IgD-negative memory B cell (primary cell): ENCODE data around the gene HPSE2. TPM values are rescaled to one million over a fixed set of nuclear protein-coding genes. Genes with fewer than 3 reads are reported as not detected.
A peak's percentile ranks its signal among the peaks of the same experiment; 100 is the strongest.

Experiments used
- H3K27ac Mint-ChIP-seq, 3 donors: one replicate each; pipeline ENCODE4 v1.8.0; 2020 to 2022; ENCODE audit warnings: mild to moderate bottlenecking in 3 of 3, mixed read lengths in 3 of 3, moderate library complexity in 1 of 3
- H3K27me3 Mint-ChIP-seq: one replicate; pipeline ENCODE4 v1.8.0; 2021; ENCODE audit warnings: mixed read lengths
- H3K36me3 Mint-ChIP-seq: one replicate; pipeline ENCODE4 v1.8.0; 2020; ENCODE audit warnings: mild to moderate bottlenecking, mixed read lengths
- H3K4me1 Mint-ChIP-seq, 3 donors: one replicate each; pipeline ENCODE4 v1.8.0; 2020 to 2022; ENCODE audit warnings: mixed read lengths in 3 of 3, mild to moderate bottlenecking in 1 of 3
- H3K4me3 Mint-ChIP-seq, 4 donors: one replicate each; pipeline ENCODE4 v1.8.0; 2020 to 2022; ENCODE audit warnings: mild to moderate bottlenecking in 4 of 4, mixed read lengths in 4 of 4, moderate library complexity in 3 of 4
- H3K9me3 Mint-ChIP-seq, 3 donors: one replicate each; pipeline ENCODE4 v1.8.0; 2020 to 2021; ENCODE audit warnings: mixed read lengths in 3 of 3, mild to moderate bottlenecking in 1 of 3
- polyA plus RNA-seq: library from polyadenylated mRNA; unstranded; fragments of 300-500 nt; fragmentation: Illumina TruSeq; gene quantifications from one replicate; pipeline ENCODE4 v1.2.3, GENCODE V29; 2021

The HPSE2 gene
- polyA plus RNA-seq, 1 donor from 2014 or later: not detected

GRCh38 chr10:98901441-98902110, 334.1 kb downstream of the HPSE2 start:
- peaks cover 0 to 3% (median 0%) of the 10 kb centered on the region in 3 donors for H3K9me3 Mint-ChIP-seq
- peaks cover 2% of the 10 kb centered on the region for H3K27me3 Mint-ChIP-seq
- no peak overlapping the region for H3K27ac Mint-ChIP-seq
- no peak overlapping the region for H3K4me3 Mint-ChIP-seq
- H3K4me1 Mint-ChIP-seq: no peaks in the 10 kb centered on the region
- no peaks in the 10 kb centered on the region for H3K36me3 Mint-ChIP-seq

DNA sequence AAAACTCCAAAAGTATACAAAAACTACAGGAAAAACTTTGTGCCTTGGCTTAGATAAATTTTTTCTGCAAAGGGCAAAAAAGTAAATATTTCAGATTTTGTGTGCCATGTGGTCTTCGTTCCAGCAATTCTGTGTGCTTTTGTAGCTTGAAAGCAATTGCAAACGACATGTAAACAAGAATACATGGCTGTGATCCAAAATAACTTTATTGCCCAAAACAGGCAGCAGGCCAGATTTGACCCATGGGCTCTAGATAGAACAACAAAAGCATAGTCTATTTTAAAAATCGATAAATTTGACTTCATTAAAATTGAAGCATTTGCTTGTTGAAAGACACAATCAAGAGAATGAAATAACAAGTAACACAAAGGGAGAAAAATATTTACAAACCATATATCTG, 336.6 kb downstream of the HPSE2 start:
- H3K27me3 Mint-ChIP-seq: peaks cover 2% of the 10 kb centered on the region
- no peaks in the 10 kb centered on the region for H3K4me1 Mint-ChIP-seq
- no peak overlapping the region for H3K27ac Mint-ChIP-seq
- H3K9me3 Mint-ChIP-seq: peaks cover 0 to 4% (median 2%) of the 10 kb centered on the region in 3 donors
- H3K4me3 Mint-ChIP-seq: no peak overlapping the region
- H3K36me3 Mint-ChIP-seq: no peaks in the 10 kb centered on the region

DNA sequence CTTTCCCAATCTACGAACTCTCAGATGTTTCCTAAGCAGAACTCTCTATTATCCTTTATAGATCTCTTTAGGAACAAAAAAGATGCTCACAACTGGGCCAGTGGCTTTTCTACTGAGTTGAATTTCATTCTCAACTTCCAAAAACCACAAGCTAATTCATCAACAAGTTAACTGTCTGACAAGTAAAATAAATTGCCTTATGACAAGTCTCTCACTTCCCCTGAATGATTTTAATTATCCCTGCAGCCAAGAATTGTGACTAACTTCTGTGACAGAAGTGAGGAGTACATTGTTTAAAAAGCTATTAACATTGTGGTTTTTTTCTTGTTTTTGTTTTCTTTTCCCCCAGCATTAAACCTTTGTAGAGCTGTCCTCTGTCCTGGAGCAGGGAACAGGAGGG, 343.1 kb downstream of the HPSE2 start:
- no peak overlapping the region for H3K4me3 Mint-ChIP-seq
- H3K27me3 Mint-ChIP-seq: peaks cover 9% of the 10 kb centered on the region
- H3K4me1 Mint-ChIP-seq: no peaks in the 10 kb centered on the region
- peaks cover 0 to 4% (median 2%) of the 10 kb centered on the region in 3 donors for H3K9me3 Mint-ChIP-seq
- H3K36me3 Mint-ChIP-seq: peaks cover 2% of the 10 kb centered on the region
- H3K27ac Mint-ChIP-seq: no peak overlapping the region

DNA sequence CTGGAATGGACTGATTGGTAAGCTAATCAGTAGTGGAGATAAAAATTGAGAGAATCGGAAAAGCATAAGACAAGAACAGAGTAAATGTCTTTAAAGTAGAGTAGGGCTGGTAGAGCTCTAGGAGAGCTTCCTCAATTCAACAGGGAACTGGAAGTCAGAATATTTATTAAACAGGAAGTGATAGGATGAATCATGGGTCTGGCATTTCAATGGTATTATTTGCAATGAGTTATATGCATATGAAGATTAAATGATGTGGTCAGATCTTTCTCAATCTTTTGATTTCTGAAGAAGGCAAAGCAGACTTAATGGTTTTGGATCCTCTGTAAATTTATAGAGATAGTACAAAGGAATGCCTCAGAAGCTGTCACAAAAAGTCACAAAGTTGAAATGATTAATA, 349.0 kb downstream of the HPSE2 start:
- H3K27me3 Mint-ChIP-seq: peaks cover 6% of the 10 kb centered on the region
- H3K4me1 Mint-ChIP-seq: no peaks in the 10 kb centered on the region
- H3K4me3 Mint-ChIP-seq: no peak overlapping the region
- H3K9me3 Mint-ChIP-seq: no peaks in the 10 kb centered on the region
- H3K36me3 Mint-ChIP-seq: no peaks in the 10 kb centered on the region
- H3K27ac Mint-ChIP-seq: no peak overlapping the region

- Mint-ChIP-seq H3K4me3 (no peak overlapping the region), H3K4me1 (no peaks in the 10 kb centered on the region), H3K27me3 (peaks cover 8% of the 10 kb centered on the region), H3K27ac (no peak overlapping the region), H3K9me3 (peaks cover 0 to 2% (median 0%) of the 10 kb centered on the region in 3 donors), H3K36me3 (no peaks in the 10 kb centered on the region)
Measured at GRCh38 chr10:98885378-98885777, 350.3 kb downstream of the HPSE2 start.

- H3K27me3 Mint-ChIP-seq: peaks cover 3% of the 10 kb centered on the region
- peak overlapping the region in 1 of 3 donors; percentile 28 for H3K27ac Mint-ChIP-seq
- no peaks in the 10 kb centered on the region for H3K36me3 Mint-ChIP-seq
- no peaks in the 10 kb centered on the region for H3K4me1 Mint-ChIP-seq
- H3K4me3 Mint-ChIP-seq: no peak overlapping the region
- peaks cover 0 to 2% (median 0%) of the 10 kb centered on the region in 3 donors for H3K9me3 Mint-ChIP-seq
Measured at GRCh38 chr10:98881789-98882188, 353.9 kb downstream of the HPSE2 start.

- no peaks in the 10 kb centered on the region for H3K36me3 Mint-ChIP-seq
- peaks cover 0 to 2% (median 0%) of the 10 kb centered on the region in 3 donors for H3K9me3 Mint-ChIP-seq
- H3K4me3 Mint-ChIP-seq: no peak overlapping the region
- H3K27me3 Mint-ChIP-seq: peaks cover 3% of the 10 kb centered on the region
- H3K27ac Mint-ChIP-seq: no peak overlapping the region
- H3K4me1 Mint-ChIP-seq: no peaks in the 10 kb centered on the region
Measured at GRCh38 chr10:98880971-98881370, 354.7 kb downstream of the HPSE2 start.

- Mint-ChIP-seq H3K4me1 (no peaks in the 10 kb centered on the region), H3K27me3 (peaks cover 5% of the 10 kb centered on the region), H3K9me3 (peaks cover 0 to 2% (median 0%) of the 10 kb centered on the region in 3 donors)
Measured at GRCh38 chr10:98878921-98879320, 356.7 kb downstream of the HPSE2 start.

DNA sequence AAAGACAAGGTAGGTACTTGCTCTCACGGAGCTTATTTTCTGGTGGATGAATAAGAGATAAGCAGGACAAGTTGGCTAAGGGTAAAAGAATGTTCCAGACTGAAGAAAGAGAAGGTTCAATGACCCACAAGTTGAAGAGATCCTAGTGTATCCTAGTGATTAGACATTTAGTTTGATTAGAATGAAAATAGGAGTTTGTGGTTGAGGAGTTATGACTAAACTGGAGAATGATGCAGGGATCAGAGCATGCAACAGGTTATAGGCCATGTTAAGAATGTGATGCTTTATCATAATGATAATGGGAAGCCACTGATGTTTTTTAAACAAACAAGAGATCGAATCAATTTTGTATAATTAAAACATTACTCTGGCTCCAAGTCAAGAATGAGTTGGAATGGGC, 357.2 kb downstream of the HPSE2 start:
- H3K27ac Mint-ChIP-seq: no peak overlapping the region
- H3K27me3 Mint-ChIP-seq: peaks cover 5% of the 10 kb centered on the region
- no peak overlapping the region for H3K4me3 Mint-ChIP-seq
- peaks cover 0 to 2% (median 0%) of the 10 kb centered on the region in 3 donors for H3K9me3 Mint-ChIP-seq
- H3K36me3 Mint-ChIP-seq: no peaks in the 10 kb centered on the region
- H3K4me1 Mint-ChIP-seq: no peaks in the 10 kb centered on the region

More at GRCh38 chr10:98878921-98879320, 356.7 kb downstream of the HPSE2 start:
- Mint-ChIP-seq H3K4me3 (no peak overlapping the region), H3K27ac (no peak overlapping the region), H3K36me3 (no peaks in the 10 kb centered on the region)

GRCh38 chr10:98861962-98862361, 373.7 kb downstream of the HPSE2 start:
- Mint-ChIP-seq H3K4me3 (no peak overlapping the region), H3K36me3 (no peaks in the 10 kb centered on the region), H3K9me3 (peaks cover 2 to 5% (median 4%) of the 10 kb centered on the region in 3 donors), H3K27ac (no peak overlapping the region), H3K4me1 (no peaks in the 10 kb centered on the region), H3K27me3 (no peaks in the 10 kb centered on the region)

GRCh38 chr10:98858525-98858924, 377.1 kb downstream of the HPSE2 start:
- Mint-ChIP-seq H3K4me1 (no peaks in the 10 kb centered on the region), H3K36me3 (no peaks in the 10 kb centered on the region), H3K9me3 (no peaks in the 10 kb centered on the region), H3K27me3 (no peaks in the 10 kb centered on the region), H3K27ac (no peak overlapping the region), H3K4me3 (no peak overlapping the region)

GRCh38 chr10:98855403-98856189, 380.1 kb downstream of the HPSE2 start:
- H3K4me3 Mint-ChIP-seq: no peak overlapping the region
- H3K36me3 Mint-ChIP-seq: no peaks in the 10 kb centered on the region
- no peaks in the 10 kb centered on the region for H3K4me1 Mint-ChIP-seq
- no peaks in the 10 kb centered on the region for H3K9me3 Mint-ChIP-seq
- H3K27ac Mint-ChIP-seq: no peak overlapping the region
- peaks cover 4% of the 10 kb centered on the region for H3K27me3 Mint-ChIP-seq

GRCh38 chr10:98852686-98853085, 383.0 kb downstream of the HPSE2 start:
- Mint-ChIP-seq H3K4me3 (no peak overlapping the region), H3K4me1 (no peaks in the 10 kb centered on the region), H3K27me3 (peaks cover 4% of the 10 kb centered on the region), H3K36me3 (no peaks in the 10 kb centered on the region), H3K9me3 (no peaks in the 10 kb centered on the region), H3K27ac (no peak overlapping the region)

- peaks cover 9% of the 10 kb centered on the region for H3K27me3 Mint-ChIP-seq
- no peaks in the 10 kb centered on the region for H3K4me1 Mint-ChIP-seq
- H3K4me3 Mint-ChIP-seq: no peak overlapping the region
- H3K27ac Mint-ChIP-seq: no peak overlapping the region
- H3K9me3 Mint-ChIP-seq: peaks cover 0 to 2% (median 0%) of the 10 kb centered on the region in 3 donors
- H3K36me3 Mint-ChIP-seq: no peaks in the 10 kb centered on the region
Measured at GRCh38 chr10:98848361-98848760, 387.3 kb downstream of the HPSE2 start.

- H3K9me3 Mint-ChIP-seq: peaks cover 0 to 2% (median 0%) of the 10 kb centered on the region in 3 donors
- no peaks in the 10 kb centered on the region for H3K4me1 Mint-ChIP-seq
- H3K27ac Mint-ChIP-seq: no peak overlapping the region
- H3K4me3 Mint-ChIP-seq: no peak overlapping the region
- H3K36me3 Mint-ChIP-seq: no peaks in the 10 kb centered on the region
- H3K27me3 Mint-ChIP-seq: peaks cover 8% of the 10 kb centered on the region
Measured at GRCh38 chr10:98846787-98847186, 388.9 kb downstream of the HPSE2 start.

DNA sequence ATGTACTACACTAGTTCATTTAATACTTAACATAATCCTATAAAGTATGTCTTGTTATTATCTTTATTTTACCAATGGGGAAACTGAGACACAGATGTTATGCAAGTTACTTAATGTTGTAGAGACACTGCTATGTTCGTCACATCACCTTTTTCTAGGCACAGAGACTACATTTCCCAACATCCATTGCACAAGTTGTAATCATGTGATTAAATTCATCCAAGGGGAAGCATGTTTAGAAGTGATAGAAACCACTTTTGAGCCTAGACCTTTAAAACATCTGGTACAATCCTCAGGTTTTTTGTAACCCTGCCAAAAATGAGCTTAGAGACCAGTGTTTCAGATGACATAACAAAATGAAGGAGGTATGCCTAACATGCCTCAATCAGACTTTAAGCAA, 402.1 kb downstream of the HPSE2 start:
- Mint-ChIP-seq H3K27ac (no peak overlapping the region), H3K4me3 (no peak overlapping the region), H3K27me3 (no peaks in the 10 kb centered on the region), H3K36me3 (no peaks in the 10 kb centered on the region), H3K4me1 (no peaks in the 10 kb centered on the region), H3K9me3 (peaks cover 0 to 4% (median 1%) of the 10 kb centered on the region in 3 donors)
